GM21447 (cell line): ENCODE data around the gene MAP3K4.

Experiments
- ATAC-seq: cut with Tn5 transposase; IDR thresholded peaks from one replicate; pipeline ENCODE4 v1.9.1; 2021; ENCODE audit not compliant: unreplicated experiment

Gene MAP3K4

DNA sequence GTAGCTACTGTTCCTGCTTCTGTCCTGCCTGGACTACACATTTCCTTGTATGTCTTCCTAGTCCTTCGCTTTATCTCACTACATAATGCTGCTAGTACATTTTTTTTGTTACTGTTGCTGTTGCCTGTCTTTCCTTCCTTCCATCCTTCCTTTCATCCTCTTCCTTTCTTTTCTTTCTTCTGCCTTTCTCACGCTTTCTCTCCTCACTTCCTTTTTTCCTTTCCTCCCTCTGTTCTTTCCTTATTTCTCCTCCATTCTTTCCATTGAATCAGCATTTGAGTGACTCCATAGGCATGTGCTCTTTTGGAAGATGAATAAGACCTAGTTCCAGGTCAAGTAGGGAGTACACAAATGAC is 46.3 kb downstream of the MAP3K4 start:
- no peak for ATAC-seq

DNA sequence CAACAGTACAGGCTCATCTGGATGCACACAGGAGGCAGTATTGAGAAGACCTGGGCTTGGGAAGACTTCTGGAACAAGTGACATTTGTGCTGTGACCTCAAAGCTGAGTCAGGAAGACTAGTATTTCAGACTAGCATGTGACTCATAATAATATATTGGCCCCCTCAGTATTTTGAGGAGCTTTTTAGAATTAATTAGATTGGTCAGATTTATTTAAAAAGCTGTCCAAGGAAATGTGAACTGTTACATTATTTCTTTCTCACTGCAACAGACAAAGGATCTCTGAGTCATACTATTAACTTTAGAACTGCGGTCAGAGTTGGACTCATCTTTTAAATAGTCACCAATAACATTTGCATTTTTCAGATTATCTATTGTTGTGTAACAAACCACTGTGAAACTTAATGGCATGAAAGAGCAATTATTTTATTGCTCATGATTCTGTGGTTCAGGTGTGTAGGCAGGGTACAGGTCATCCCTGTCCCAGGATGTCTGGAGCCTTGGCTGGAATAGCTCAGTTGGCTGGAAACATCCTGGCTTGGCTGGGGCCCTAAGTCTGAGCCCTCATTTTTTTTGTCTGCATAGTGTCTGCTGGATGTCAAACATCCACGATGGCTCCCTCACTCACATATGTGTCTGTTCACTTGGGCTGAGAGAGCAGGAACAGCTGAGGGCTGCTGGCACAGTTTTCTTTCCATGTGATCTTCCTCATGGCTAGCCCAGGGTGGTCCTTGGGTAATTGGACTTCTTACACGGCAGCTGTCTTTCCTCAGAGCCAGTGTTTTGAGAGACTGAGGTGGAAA is 46.9 kb downstream of the MAP3K4 start:
- ATAC-seq = peak; percentile 83

DNA sequence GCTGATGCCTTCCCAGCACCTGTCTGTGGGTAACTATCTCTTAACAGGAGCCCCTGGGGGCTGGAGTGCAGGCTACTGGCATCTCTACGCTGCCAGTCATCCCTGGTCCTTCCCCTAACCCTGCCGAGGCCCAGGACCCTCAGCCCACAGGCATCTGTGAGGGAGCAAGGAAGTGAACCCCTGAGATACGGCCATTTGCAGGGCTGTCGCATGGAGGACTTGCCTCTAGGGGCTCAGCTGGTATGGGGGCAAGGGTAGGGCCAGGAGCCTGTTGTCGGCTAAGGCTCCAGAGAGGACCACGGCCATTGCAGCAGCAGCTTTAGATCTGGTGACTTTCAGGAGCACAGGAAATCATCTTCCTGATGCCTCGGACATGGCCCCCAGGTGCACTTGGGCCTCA is 49.7 kb downstream of the MAP3K4 start:
- ATAC-seq = no peak

DNA sequence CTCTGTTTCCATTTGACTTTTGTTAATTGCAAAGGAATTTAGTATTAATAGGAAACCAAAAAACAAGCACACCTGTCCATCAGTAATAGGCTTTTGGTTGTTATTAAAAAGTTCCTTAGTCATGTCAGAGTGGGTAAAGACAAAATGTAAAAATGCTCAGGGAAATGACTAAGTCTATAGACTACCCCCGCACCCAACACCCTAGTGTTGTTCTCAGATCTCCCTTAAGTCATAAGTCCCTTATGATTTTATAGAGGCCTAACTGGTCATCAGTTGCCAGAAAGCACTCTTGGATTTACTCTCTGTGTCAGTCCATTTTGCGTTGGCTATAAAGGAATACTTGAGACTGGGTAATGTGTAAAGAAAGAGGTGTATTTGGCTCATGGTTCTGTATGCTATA is 52.8 kb downstream of the MAP3K4 start:
- no peak for ATAC-seq

GRCh38 chr6:161048641-161049040 is 57.1 kb downstream of the MAP3K4 start:
- no peak for ATAC-seq

DNA sequence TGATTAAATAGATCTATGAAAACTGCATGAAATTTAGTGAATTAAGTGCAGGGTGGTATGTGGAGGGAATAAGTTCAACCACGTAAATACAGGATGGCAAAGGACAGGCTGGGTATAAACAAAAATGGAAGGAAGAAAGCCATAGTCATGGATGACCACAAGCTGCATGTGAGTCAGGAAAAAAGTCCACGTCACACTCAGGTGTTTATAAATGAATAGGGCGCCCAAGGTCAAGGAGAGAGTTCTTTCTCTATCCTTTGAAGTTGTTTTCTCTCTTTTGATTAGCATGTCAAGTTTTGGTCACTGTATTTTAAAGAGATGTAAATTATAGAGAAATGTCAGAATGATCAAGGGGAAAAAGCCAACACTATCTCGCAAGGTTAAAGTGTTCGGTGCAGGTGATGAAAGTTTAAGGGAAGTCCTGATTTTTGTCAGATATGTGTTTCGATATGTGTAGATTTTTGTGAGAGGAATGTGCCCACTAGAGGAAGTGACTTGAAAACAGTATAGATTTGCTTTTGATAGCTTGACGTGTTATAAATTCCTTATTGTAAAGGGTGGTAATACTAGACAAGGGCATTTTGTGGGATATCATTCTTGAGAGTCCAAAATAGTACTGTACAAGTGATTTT is 58.7 kb downstream of the MAP3K4 start:
- no peak for ATAC-seq

DNA sequence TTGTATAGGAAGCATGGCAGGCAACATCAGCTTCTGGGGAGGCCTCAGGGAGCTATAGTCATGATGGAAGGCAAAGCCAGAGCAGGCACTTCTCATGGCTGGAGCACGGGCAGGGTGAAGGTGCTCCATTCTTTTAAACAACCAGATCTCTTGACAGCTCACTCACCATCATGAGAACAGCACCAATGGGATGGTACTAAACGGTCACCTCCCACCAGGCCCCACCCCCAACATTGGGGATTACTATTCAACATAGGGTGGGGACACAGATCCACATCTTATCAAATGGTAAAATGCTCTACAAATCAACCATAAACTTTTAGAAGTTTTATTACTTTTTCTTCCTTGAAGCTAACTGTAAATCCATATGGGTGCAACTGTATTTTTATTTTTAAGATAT is 61.5 kb downstream of the MAP3K4 start:
- ATAC-seq = no peak

DNA sequence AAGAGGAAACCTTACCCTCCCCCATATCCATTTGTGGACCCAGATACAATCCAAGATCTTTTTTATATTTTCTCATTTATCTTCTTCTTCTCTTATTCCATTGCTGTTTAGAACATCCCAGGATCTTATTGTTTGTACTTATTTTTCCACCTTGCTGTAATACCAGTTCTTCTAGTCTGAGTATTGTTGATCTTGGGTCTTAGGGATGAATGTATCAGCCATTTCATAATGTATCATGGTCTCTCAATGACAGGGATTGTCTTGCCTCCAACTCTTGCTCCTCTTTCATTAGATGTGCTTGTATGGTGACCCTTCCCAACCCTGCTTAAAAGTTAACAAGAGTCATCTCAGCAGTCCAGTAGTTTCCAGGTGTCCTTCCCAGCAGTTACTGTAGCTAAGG is 63.3 kb downstream of the MAP3K4 start:
- ATAC-seq = no peak

DNA sequence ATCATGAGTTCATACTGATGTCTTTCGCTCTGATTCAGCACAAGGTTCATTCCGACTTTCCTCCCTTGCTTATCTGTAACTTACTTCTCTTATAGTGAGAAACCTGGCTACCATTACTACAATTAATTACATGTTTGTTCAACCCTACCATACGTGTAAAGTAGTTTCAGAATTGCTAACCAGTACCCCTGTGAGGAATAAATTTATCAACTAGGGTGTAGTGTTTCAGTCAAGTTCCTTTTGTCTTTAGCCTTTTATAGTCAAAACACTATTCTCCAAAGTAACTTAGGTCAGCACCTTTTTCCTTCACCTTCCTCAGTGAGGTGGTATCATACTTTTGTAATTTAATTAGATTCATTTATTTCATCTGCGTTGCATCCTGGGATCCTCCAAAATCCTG is 64.9 kb downstream of the MAP3K4 start:
- ATAC-seq = no peak

DNA sequence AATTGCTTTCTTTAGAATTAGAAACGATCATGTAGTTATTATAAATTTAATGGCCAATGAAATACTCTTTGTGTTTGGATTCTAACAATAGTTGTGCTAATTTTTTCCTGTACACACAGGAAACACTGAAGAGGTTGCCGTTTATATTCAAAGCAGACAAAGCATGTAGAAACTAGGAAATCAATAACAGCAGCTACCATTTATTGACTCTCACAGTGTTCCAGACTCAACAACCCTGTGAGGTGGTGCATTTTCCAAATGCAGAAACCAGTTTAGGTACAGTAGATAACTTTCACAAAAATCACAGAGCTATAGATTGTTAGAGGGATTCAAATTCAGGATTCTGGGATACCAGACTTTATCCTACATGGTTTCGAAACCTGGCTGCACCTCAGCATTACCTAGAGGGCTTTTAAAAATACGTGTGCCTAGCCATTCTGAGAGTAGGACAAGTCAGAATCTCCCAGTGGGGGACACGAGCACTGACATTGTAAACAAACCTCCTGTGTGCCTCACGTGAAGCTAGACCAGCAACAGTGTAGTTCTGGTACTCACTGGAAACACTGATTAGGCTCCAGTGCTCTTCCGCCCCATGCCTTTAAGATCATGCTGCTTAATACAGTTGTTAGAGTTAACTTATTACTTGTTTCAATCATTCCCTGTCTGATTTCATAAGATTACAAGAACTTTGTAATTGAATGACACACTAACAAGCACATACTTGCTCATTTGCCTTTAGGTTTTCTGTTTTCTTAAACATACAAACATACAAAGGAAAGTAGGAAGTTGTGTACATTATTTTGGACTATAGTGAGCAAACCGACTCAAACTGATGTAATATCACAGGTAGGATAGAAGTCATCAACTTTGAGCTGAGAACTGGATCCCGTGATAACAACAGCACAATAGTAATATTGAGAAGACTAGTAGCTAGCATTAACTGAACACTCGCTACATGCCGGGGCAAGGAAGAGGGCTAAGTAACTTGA is 65.8 kb downstream of the MAP3K4 start:
- no peak for ATAC-seq

- no peak for ATAC-seq
These were observed 67.2 kb downstream of the MAP3K4 start for GRCh38 chr6:161058741-161059140.

- ATAC-seq = no peak
These were observed 70.0 kb downstream of the MAP3K4 start for GRCh38 chr6:161061576-161061975.

DNA sequence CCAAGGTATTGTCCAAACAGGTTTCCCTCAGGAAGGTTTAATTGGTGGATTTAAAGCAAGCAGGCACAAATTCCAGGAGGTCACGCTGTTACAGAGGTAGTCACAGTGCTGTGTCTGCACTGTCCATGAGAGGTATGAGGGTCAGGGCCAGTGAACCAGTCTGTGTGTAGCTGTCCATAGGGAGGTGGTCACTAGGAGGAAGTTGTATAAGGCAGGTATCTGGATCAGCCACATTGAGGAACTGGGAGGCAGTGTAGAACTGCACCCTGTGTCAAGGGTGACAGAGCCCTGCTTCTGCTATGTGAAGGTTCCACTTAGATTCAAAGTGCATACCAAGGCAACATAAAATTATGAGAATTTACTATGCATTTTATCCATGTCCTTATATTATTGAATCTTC is 73.3 kb downstream of the MAP3K4 start:
- no peak for ATAC-seq

DNA sequence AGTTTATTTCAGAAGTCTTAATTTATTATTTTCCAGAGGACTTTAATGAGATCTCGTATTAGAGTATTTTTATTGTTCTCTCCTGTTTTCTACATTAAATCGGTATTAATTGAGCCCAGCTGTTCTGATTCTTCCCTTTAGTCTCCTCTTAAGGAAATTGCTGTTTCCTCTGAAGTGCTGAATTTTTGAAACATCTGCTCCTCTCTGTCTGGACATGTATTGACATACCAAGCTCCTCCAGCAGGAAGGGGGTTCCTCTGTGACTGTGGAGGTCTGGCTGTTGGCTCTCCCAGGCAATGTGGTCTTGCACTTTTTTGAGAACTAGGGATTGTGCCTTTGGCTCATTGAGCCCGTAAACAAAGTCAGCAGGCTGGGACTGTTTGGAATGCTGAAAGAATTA is 74.9 kb downstream of the MAP3K4 start:
- no peak for ATAC-seq

- no peak for ATAC-seq
These were observed 76.2 kb downstream of the MAP3K4 start for GRCh38 chr6:161067749-161068148.

GRCh38 chr6:161068321-161068741 is 76.8 kb downstream of the MAP3K4 start:
- no peak for ATAC-seq

- no peak for ATAC-seq
These were observed 82.4 kb downstream of the MAP3K4 start for GRCh38 chr6:161073930-161074329.

DNA sequence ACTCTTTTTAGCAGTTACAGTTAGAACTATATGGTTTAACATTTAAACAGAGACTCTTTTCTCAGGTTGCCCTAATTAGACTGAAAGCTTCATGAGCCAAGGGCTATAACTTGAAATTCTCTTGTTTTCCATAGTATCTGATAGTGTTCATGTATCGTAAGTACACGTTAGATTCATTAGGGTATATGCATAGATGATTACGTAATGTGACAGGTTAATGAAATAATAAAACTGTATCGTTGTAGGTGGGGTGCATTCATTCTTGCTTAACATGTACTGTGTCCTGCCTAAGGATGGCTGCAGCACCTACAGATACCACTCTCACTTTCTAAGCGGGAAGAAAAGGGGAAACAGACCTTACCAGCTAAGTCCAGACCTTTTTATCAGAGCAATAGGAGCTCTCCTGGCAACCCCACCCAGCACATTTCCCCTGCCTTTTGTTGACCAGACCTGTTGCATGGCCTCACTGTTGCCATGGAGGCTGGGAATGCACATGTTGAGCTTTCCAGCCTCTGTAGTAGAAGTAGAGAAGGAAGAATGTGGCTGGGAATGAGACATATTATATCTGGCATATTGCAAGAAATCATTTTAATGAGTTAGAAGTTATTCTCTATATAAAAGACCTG is 83.0 kb downstream of the MAP3K4 start:
- ATAC-seq = no peak

GRCh38 chr6:161076181-161076677 is 84.7 kb downstream of the MAP3K4 start:
- no peak for ATAC-seq

DNA sequence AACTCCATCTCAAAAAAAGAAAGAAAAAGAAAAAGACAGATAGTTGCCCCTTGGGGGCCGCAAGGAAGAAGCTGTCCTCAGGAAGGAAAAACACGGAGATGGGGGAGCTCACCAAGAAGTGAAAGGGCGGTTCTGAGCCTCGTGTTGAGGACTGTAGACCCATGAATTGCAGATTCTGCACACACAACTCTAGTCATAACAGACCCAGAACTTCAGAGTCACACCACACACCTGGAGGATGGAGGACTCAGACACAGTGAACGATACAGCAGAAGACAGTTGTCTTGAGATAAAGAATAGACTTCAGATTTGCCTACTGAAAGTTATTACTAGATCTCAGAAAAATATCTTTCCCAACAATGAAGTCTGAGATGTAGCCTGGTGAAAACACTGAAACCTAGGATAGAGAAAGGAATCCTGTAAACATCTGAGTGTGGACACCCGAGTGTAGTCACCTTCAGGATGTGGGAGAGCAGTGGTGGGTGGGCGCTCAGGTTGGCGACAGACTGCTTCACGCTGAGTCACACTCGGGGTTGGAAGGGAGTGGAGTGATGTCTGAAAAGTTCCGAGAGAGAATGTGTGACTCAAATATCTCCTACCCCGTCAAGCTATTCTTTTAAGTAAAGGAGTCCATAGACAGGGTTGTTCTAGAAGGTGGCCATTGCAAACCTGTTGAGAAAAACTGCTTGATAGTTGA is 88.1 kb downstream of the MAP3K4 start:
- no peak for ATAC-seq
